Activated gamma-delta T cell treated with Interleukin-2 at 50 U/mL for 16 hours (primary cell): Measurements from ENCODE around the gene VASP.

Source experiments
- DNase-seq: peaks from one replicate; pipeline ENCODE4 v3.0.0-alpha.2; 2020

Gene VASP

GRCh38 chr19:45564131-45564780 is 57.0 kb downstream of the VASP start:
- DNase-seq = no peak

DNA sequence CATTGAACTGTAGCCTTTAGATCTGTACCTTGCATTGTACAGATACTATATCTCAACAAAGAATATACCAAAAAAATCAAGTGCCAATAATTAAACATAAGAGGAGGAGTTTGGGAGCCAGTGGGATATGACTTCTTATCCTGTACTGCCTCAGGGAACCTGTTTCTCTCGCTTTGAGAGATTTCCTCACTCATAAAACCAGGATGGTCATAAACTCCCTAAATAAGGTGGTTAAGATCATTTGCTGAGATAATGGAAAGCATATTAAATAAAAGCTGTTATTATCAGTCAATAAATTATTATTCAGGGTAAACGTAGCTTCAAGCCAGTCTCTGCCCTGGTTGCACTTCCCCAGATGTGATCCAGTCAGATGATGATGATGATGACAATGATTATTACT is 60.3 kb downstream of the VASP start:
- no peak for DNase-seq

GRCh38 chr19:45568732-45569131 is 61.5 kb downstream of the VASP start:
- no peak for DNase-seq

DNA sequence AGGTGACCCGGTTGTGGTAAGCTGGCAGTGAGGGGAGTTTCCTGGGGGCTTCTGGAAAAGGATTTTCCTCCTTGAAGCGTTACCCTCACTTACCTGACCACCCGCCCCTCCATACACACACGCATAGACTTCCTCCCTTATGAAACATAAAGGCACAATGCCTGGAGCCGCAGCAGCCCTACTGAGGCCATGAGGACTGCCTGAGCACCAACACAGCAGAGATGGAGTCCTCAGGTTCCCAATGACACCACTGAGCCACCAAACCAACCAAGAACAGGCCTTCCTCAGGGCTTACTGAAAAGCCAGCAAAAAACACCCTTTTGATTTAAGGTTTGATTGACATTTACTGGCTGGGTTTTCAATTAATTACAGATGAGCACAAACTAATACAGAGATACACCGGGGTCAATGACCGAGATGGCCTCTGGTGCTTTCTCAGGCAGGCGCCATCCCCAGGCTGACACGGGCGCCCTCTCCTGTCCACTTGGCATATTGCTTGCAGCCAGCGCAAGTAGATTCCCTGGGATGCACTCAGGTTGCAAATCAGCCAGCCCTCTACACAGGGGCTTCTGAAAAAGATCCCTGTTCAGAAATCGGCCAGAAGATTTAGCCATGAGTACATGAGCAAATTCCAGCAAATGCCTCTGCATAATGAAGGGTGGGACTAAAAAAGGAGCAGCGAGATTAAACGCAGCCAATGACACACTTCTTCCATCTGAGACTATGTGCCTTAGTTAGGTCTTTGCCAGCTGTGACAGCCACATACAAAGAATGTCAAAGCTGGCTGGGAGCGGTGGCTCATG is 62.5 kb downstream of the VASP start:
- peak; percentile 47 for DNase-seq

DNA sequence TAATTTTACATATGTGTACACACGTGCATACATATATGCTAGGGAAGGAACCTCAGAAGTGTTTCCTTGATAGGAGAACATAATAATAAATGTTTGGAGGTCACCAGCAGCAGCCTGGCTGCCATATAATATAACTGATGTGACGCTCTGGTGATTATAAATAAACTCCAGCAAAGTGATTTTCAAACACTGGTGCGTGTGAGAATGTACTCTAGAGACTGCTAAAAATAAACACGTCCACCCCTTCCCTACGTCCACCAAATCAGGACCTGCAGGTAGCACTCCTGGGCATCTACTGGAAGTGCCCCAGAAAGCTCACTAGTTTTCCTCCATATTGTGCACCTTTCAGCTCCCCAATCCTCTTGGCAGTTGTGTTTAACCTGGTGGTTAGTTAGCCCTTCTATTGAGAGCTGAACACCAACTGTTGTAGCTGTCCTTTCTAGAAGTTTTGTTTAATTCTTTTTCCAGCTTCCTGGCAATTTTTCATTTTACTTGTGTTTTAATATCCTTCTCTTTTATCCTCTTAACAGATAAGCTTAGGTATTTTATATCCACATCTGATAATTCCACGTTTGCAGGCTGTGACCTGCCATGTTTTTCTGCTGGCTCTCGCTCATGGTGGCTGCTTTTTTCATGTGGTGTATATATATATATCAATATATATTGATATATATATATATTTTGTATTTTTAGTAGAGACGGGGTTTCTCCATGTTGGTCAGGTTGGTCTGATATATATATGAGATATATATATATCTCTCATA is 64.4 kb downstream of the VASP start:
- no peak for DNase-seq

DNA sequence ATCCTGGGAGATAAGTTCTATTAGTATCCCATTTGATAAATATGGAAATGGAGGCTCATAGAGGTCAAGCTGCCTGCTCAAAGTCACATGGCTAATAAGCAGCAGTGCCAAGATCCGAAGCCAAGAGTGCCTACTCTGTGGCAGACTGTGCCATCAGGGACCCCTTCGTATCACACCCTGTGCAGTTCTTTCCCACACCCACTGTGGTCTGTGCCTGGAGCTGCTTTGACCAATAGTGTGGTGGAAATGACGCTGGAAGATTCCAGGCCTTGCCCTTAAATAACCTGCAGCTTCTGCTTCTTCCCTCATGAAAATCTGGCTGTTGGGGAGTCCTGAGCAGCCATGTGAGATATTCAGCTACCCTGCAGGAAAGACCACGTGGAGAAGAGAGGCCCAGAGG is 67.2 kb downstream of the VASP start:
- no peak for DNase-seq

- DNase-seq = no peak
These were observed 67.9 kb downstream of the VASP start for GRCh38 chr19:45575216-45575615.
